Stimulated activated CD4-positive, alpha-beta T cell treated with anti-CD3 and anti-CD28 coated beads, TNF-alpha, amount 100 ng/mL, for 1 hour (primary cell): ENCODE measurements around the gene SGCD.

Experiments used
- DNase-seq, 3 donors: peaks; one replicate each; pipeline ENCODE4 v3.0.0-alpha.2; 2020; ENCODE audit warnings: low read depth in 3 of 3, low spot score in 1 of 3

SGCD gene

GRCh38 chr5:156326718-156327259 lies at the start of gene SGCD:
Gene SGCD, plus strand, starts transcription at chr5:156327164.
- no peak for DNase-seq

GRCh38 chr5:156277290-156277689 lies 49.7 kb upstream of the SGCD start:
- DNase-seq = no peak

GRCh38 chr5:156295431-156295830 lies 31.5 kb upstream of the SGCD start:
- DNase-seq = no peak

GRCh38 chr5:156310115-156310514 lies 16.8 kb upstream of the SGCD start:
- no peak for DNase-seq

- DNase-seq = no peak
Measured at GRCh38 chr5:156312897-156313694, 13.9 kb upstream of the SGCD start.

- no peak for DNase-seq
Measured at GRCh38 chr5:156314416-156314815, 12.5 kb upstream of the SGCD start.

- DNase-seq = no peak
Measured at GRCh38 chr5:156322666-156323065, 4.3 kb upstream of the SGCD start.

- no peak for DNase-seq
Measured at GRCh38 chr5:156327296-156327695, 332 bp downstream of the SGCD start.

GRCh38 chr5:156328161-156328560 lies 1.2 kb downstream of the SGCD start:
- DNase-seq = no peak

- DNase-seq = no peak
Measured at GRCh38 chr5:156328766-156329165, 1.8 kb downstream of the SGCD start.

- DNase-seq = no peak
Measured at GRCh38 chr5:156329171-156329611, 2.2 kb downstream of the SGCD start.

GRCh38 chr5:156330141-156330870 lies 3.3 kb downstream of the SGCD start:
- DNase-seq = no peak

GRCh38 chr5:156331181-156331580 lies 4.2 kb downstream of the SGCD start:
- DNase-seq = no peak

GRCh38 chr5:156331845-156332244 lies 4.9 kb downstream of the SGCD start:
- DNase-seq = no peak

GRCh38 chr5:156332245-156332644 lies 5.3 kb downstream of the SGCD start:
- no peak for DNase-seq

- no peak for DNase-seq
Measured at GRCh38 chr5:156339139-156339841, 12.3 kb downstream of the SGCD start.

GRCh38 chr5:156340893-156341292 lies 13.9 kb downstream of the SGCD start:
- no peak for DNase-seq

- no peak for DNase-seq
Measured at GRCh38 chr5:156350256-156350655, 23.3 kb downstream of the SGCD start.

- DNase-seq = no peak
Measured at GRCh38 chr5:156351423-156351822, 24.5 kb downstream of the SGCD start.

GRCh38 chr5:156354571-156354970 lies 27.6 kb downstream of the SGCD start:
- DNase-seq = no peak

GRCh38 chr5:156356238-156356637 lies 29.3 kb downstream of the SGCD start:
- DNase-seq = no peak

- DNase-seq = no peak
Measured at GRCh38 chr5:156359476-156359875, 32.5 kb downstream of the SGCD start.
